ENCODE measurements around the gene CRYBG1.

- no peak for TF ChIP-seq POLR2AphosphoS5 (IDR thresholded peaks at IDR 0.05; ENCODE audit: low read depth, low read length)
- TF ChIP-seq CTCF (IDR thresholded peaks at IDR 0.05 in 2 of 3, conservative IDR thresholded peaks at IDR 0.05 in 1 of 3; ENCODE audit: borderline replicate concordance in 1 of 3, insufficient read depth in 1 of 3, low read depth in 2 of 3, low read length in 2 of 3) = no peak
- TF ChIP-seq POLR2A (IDR thresholded peaks at IDR 0.05; ENCODE audit: borderline replicate concordance, extremely low read depth, insufficient read depth, insufficient read length) = no peak
- no peak for TF ChIP-seq YY1 (IDR thresholded peaks at IDR 0.05; ENCODE audit: extremely low read depth, insufficient replicate concordance, low read depth, low read length)
- no peak for TF ChIP-seq RAD21 (IDR thresholded peaks at IDR 0.05; ENCODE audit: low read depth)
- no peak for TF ChIP-seq REST (IDR thresholded peaks at IDR 0.05; ENCODE audit: low read depth)
- TF ChIP-seq SP1 (IDR thresholded peaks at IDR 0.05; ENCODE audit: low read depth) = no peak
- no peak for TF ChIP-seq ZBTB33 (IDR thresholded peaks at IDR 0.05; ENCODE audit: extremely low read depth, insufficient replicate concordance, low read length)
Measured at GRCh38 chr6:106551155-106551554, 190.6 kb downstream of the CRYBG1 start.

Measured in HCT116 (cell line).